ENCODE measurements around the gene YTHDF1. TPM values are rescaled to one million over a fixed set of nuclear protein-coding genes. Genes with fewer than 3 reads are reported as not detected.
"Not testable (repeated sequence)": the region's sequence is repeated elsewhere in the genome, so short reads cannot be mapped to it uniquely, and the experiment has no call there.

The YTHDF1 gene
- total RNA-seq, 1 donor from 2014 or later: 22.2 TPM

DNA sequence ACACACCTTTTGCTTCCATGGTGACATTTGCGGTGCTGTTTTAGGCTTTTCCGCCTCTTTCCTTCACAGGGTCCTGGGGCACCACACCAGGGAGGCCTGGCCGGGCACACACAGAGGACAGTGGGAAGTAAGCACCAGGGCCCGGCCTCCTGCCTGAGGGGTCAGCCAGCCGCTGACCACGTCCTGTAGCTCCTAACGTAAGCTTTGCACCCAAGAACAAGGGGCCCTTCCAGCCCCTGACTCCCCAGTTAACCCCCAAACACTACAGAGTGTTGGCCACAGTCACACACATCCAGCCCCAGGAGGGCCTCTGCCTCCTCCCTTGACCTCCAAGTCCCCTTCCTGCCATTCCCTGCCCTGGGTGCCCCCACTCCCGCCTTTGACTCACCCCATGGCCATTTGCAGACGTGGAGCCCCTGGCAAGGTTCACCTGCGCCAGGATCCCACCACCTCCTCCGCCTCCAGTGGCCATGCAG, 54.7 kb downstream of the YTHDF1 start:
- TF ChIP-seq CTCF (IDR thresholded peaks at IDR 0.05; ENCODE audit: borderline replicate concordance): no peak
- Histone ChIP-seq H3K36me3 (no peaks in the 10 kb centered on the region), H3K9me3 (replicated peaks) (no peaks in the 10 kb centered on the region), H3K27me3 (ENCODE audit: low read depth) (peaks cover 97% of the 10 kb centered on the region), H3K27ac (replicated peaks) (no peak overlapping the region), H3K4me1 (no peaks in the 10 kb centered on the region), H3K4me3 (no peak overlapping the region)
- no peak for DNase-seq
- intact Hi-C loops (cut with micrococcal nuclease): no loop called here

DNA sequence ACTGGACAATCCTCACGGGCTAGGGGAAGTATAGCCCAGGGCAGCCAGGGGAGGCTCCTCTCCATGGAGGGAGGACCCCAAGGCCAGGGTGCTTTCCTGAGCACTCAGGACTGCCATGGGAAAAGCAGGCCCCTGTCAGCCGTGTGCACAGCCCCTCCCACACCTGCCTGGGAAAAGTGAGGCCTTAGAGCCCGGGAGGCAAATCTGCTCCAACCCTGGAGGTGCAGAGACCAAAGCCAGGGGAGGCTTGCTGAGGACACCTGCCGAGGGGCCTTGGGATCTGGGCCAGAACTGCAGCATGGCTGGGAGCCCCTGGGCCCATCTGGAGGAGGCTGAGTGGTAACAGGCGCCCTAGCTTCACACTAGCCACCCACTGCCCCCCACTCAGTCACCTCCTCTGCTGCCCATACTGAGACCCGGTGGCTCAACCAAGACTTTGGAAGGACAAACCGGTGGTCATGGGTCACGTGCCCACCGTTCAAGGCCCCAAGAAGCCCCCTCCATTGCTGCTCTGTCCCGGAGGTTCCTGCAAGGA, 55.2 kb downstream of the YTHDF1 start:
- intact Hi-C loops (cut with micrococcal nuclease): no loop called here
- Histone ChIP-seq H3K9me3 (replicated peaks) (no peaks in the 10 kb centered on the region), H3K4me3 (no peak overlapping the region), H3K27me3 (ENCODE audit: low read depth) (peaks cover 97% of the 10 kb centered on the region), H3K27ac (replicated peaks) (no peak overlapping the region), H3K4me1 (no peaks in the 10 kb centered on the region), H3K36me3 (no peaks in the 10 kb centered on the region)
- no peak for DNase-seq
- no peak for TF ChIP-seq CTCF (IDR thresholded peaks at IDR 0.05; ENCODE audit: borderline replicate concordance)

GRCh38 chr20:63159826-63160640, 55.9 kb downstream of the YTHDF1 start:
- Histone ChIP-seq H3K36me3 (no peaks in the 10 kb centered on the region), H3K27ac (replicated peaks) (no peak overlapping the region), H3K9me3 (replicated peaks) (no peaks in the 10 kb centered on the region), H3K4me1 (no peaks in the 10 kb centered on the region), H3K4me3 (no peak overlapping the region), H3K27me3 (ENCODE audit: low read depth) (peaks cover 97% of the 10 kb centered on the region)
- DNase-seq: no peak
- no peak for TF ChIP-seq CTCF (IDR thresholded peaks at IDR 0.05; ENCODE audit: borderline replicate concordance)
- intact Hi-C loops (cut with micrococcal nuclease): no loop called here

DNA sequence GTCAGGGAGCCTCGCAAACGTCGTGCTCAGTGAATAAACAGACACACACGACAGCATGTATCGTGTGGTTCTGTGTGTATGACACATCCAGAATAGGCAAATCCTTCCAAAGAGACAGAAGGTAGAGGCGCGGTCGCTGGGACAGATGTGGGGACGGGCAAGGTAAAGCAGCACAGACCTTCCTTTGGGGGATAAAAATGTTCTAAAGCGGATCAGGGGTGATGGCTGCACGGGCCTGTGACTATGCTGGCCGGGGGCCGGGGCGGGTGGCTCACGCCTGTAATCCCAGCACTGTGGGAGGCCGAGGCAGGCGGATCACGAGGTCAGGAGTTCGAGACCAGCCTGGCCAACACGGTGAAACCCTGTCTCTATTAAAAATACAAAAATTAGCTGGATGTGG, 56.7 kb downstream of the YTHDF1 start:
- H3K27me3 ChIP-seq (ENCODE audit: low read depth): peaks cover 93% of the 10 kb centered on the region
- H3K9me3 ChIP-seq (replicated peaks); H3K4me3 ChIP-seq; H3K36me3 ChIP-seq; intact Hi-C loops (cut with micrococcal nuclease); H3K27ac ChIP-seq (replicated peaks); DNase-seq; H3K4me1 ChIP-seq: not testable (repeated sequence)

DNA sequence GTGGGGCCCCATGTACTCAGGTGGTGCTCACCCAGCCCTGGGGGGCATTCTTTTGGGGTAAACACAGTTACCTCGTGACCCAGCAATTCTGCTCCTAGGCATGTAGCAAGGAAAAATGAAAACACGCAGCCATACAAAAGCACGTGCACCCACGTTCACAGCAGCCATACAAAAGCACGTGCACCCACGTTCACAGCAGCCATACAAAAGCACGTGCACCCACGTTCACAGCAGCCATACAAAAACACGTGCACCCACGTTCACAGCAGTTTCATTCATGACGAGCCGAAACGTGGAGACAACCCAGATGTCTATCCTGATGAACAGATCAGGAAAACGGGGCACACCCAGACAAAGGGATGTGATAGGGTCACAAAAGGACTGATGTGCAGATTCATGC, 57.1 kb downstream of the YTHDF1 start:
- Histone ChIP-seq H3K9me3 (replicated peaks) (no peaks in the 10 kb centered on the region), H3K4me1 (no peaks in the 10 kb centered on the region), H3K27me3 (ENCODE audit: low read depth) (peaks cover 93% of the 10 kb centered on the region), H3K36me3 (no peaks in the 10 kb centered on the region), H3K4me3 (no peak overlapping the region), H3K27ac (replicated peaks) (no peak overlapping the region)
- DNase-seq: no peak
- intact Hi-C loops (cut with micrococcal nuclease): no loop called here
- TF ChIP-seq CTCF (IDR thresholded peaks at IDR 0.05; ENCODE audit: borderline replicate concordance): no peak

DNA sequence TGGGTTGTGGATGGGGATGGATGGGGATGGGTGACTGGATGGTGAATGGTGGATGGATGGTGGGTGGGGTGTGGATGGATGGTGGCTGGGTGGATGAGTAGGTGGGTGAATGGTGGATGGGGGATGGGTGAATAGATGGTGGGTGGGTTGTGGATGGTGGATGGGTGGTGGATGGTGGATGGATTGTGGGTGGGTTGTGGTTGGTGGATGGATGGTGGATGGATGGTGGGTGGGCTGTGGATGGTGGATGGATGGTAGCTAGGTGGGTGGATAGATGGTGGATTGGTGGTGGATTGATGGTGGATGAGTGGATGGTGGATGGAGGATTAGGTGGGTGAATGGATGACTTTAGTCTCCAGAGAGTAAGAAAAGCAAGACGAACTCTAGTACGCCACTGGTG, 57.6 kb downstream of the YTHDF1 start:
- H3K36me3 ChIP-seq: no peaks in the 10 kb centered on the region
- intact Hi-C loops (cut with micrococcal nuclease): no loop called here
- H3K27ac ChIP-seq (replicated peaks): no peak overlapping the region
- no peaks in the 10 kb centered on the region for H3K4me1 ChIP-seq
- no peaks in the 10 kb centered on the region for H3K9me3 ChIP-seq (replicated peaks)
- H3K4me3 ChIP-seq: no peak overlapping the region
- peaks cover 93% of the 10 kb centered on the region for H3K27me3 ChIP-seq (ENCODE audit: low read depth)
- no peak for TF ChIP-seq CTCF (IDR thresholded peaks at IDR 0.05; ENCODE audit: borderline replicate concordance)
- DNase-seq: no peak

- H3K27me3 ChIP-seq (ENCODE audit: low read depth): peaks cover 93% of the 10 kb centered on the region
- H3K4me1 ChIP-seq; H3K27ac ChIP-seq (replicated peaks); DNase-seq; intact Hi-C loops (cut with micrococcal nuclease); H3K9me3 ChIP-seq (replicated peaks); H3K4me3 ChIP-seq; H3K36me3 ChIP-seq: not testable (repeated sequence)
Measured at GRCh38 chr20:63157431-63157830, 58.5 kb downstream of the YTHDF1 start.

Data from left ventricle myocardium inferior (tissue), 1 donor.